Measurements from ENCODE around the gene C7orf33.

DNA sequence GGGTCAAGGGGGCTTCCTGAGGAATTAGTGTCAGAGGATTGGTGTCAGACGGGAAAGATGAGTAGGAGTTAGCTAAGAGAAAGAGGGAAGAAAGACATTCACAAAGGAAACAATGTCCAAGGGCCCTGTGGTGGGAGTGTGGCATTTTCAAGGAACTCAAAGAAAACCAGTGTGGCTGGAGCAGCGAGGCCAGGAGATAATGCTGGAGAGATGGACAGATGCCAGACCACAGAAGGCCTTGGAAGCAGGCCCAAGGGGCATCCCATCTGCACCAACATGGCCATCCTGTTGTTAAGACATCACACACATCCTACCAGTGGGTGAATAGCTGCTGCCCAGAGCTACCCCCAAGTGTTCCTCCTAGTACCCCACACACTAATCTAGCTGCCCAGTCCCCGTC lies 72.1 kb downstream of the C7orf33 start:
- TF ChIP-seq YY1 (IDR thresholded peaks at IDR 0.05; ENCODE audit: insufficient read depth, insufficient read length): no peak
- no peak for TF ChIP-seq ZNF274 (IDR thresholded peaks at IDR 0.05; ENCODE audit: low read depth, low read length)
- no peak for TF ChIP-seq SUZ12 (IDR thresholded peaks at IDR 0.05; ENCODE audit: extremely low read depth, insufficient read depth, insufficient read length)
